Psoas muscle (tissue), 8 donors: ENCODE measurements around the gene NGFR. TPM values are rescaled to one million over a fixed set of nuclear protein-coding genes. Genes with fewer than 3 reads are reported as not detected.
A peak's percentile ranks its signal among the peaks of the same experiment; 100 is the strongest.

Source experiments
- ATAC-seq, 4 donors: fragments of 200-7000 bp; cut with Tn5 transposase; one replicate each; pipeline ENCODE4 v1.9.1; 2020; ENCODE audit warnings: moderate library complexity in 3 of 4, mild to moderate bottlenecking in 2 of 4
- DNase-seq, 2 donors: peaks; one replicate each; pipeline ENCODE4 v3.0.0-alpha.2; 2020
- H3K27ac ChIP-seq: fragments of 200-600 bp; one replicate; pipeline ENCODE4 v1.8.0; 2022
- H3K27me3 ChIP-seq, 3 donors: fragments of 200-600 bp in 1 of 3; one replicate each; pipeline versions ENCODE4 v1.6.1 to v1.8.0; 2013 to 2022; ENCODE audit warnings: low read length in 2 of 3, mild to moderate bottlenecking in 2 of 3, moderate library complexity in 1 of 3; ENCODE audit not compliant: insufficient read depth in 3 of 3
- H3K36me3 ChIP-seq, 2 donors: fragments of 200-600 bp in 1 of 2; one replicate each; pipeline versions ENCODE4 v1.6.1 to v1.8.0; 2013 to 2022; ENCODE audit warnings: low read depth in 1 of 2, mild to moderate bottlenecking in 1 of 2, moderate library complexity in 1 of 2; ENCODE audit not compliant: insufficient read depth in 1 of 2
- H3K4me1 ChIP-seq: fragments of 200-600 bp; one replicate; pipeline ENCODE4 v1.8.0; 2022
- H3K4me3 ChIP-seq: fragments of 200-600 bp; one replicate; pipeline ENCODE4 v1.8.0; 2022; ENCODE audit warnings: mild to moderate bottlenecking
- H3K9me3 ChIP-seq: fragments of 200-600 bp; one replicate; pipeline ENCODE4 v1.8.0; 2022
- CTCF ChIP-seq: fragments of 200-600 bp; IDR thresholded peaks from one replicate; pipeline ENCODE4 v1.8.0; 2022; ENCODE audit warnings: antibody characterized with exemption
- WGBS, 3 donors: extraction: QIAGEN DNeasy Blood & Tissue Kit; methylation state at CpG; one replicate each; pipeline versions ENCODE4 v1.1.6 to v1.1.7; 2013; 5-methylcytosine and 5-hydroxymethylcytosine counted together
- intact Hi-C, 2 donors: fragments of 100-400 bp; cut with DNase I; formaldehyde crosslinking; loops; one replicate each; pipeline versions ENCODE4 v1.11.0 to v1.14.2; 2022
- polyA plus RNA-seq, 3 donors: library from polyadenylated mRNA; stranded (reverse); fragments of 200-250 nt; gene quantifications; one replicate each; pipeline ENCODE4 v1.2.3, GENCODE V29; 2013
- total RNA-seq, 4 donors: library from RNA; stranded (reverse); fragmentation: NEBNext Ultra II Directional in 2 of 4; extraction: Animal tissue kit (Norgen Biotek cat#: 25700) in 2 of 4; gene quantifications; one replicate each; pipeline versions ENCODE4 v1.2.1 to v1.2.4, GENCODE V29; 2021 to 2023
- donor health status: healthy with polysubstance abuse.
- donor health status: DM: no; HTN: no; CAD: no; lungs with moderate emphysema.
- donor health status: Bipolar disorder and iron deficiency.
- donor health status: healthy.
- donor health status: DM: yes; HTN: yes; CAD: no.
- donor health status: DM: no; HTN: no; CAD: no.
- donor health status: DM: no; HTN: no; CAD: no.
- donor health status: DM: yes; HTN: yes; CAD: no.

Gene NGFR
- total and polyA plus RNA-seq, 7 donors: 0.74 to 13.5 (median 2.2) TPM

- 83 to 89% (median 88%) methylated on average over 12 of the region's 12 CpGs for WGBS, 3 donors
- no peak for DNase-seq
- no peak overlapping the region for H3K4me3 ChIP-seq
- peaks cover 0 to 2% (median 0%) of the 10 kb centered on the region in 3 donors for H3K27me3 ChIP-seq
- no peak for TF ChIP-seq CTCF
- H3K9me3 ChIP-seq: no peaks in the 10 kb centered on the region
- intact Hi-C loops: loop anchor here in 1 of 2 donors (10.0 kb wide), 1 partner anchor 237 kb away; no protein-coding TSS in a partner anchor
- ATAC-seq: no peak
- no peaks in the 10 kb centered on the region for H3K36me3 ChIP-seq
- no peaks in the 10 kb centered on the region for H3K4me1 ChIP-seq
- no peak overlapping the region for H3K27ac ChIP-seq
These were observed 56.4 kb downstream of the NGFR start for GRCh38 chr17:49551221-49552069.

- H3K36me3 ChIP-seq: no peaks in the 10 kb centered on the region
- H3K4me1 ChIP-seq: no peaks in the 10 kb centered on the region
- no peak overlapping the region for H3K27ac ChIP-seq
- intact Hi-C loops: loop anchor here in 1 of 2 donors (10.0 kb wide), 1 partner anchor 237 kb away; no protein-coding TSS in a partner anchor
- DNase-seq (no peak), ATAC-seq (peak in 2 of 4 donors; percentile 36 to 59)
- H3K9me3 ChIP-seq: no peaks in the 10 kb centered on the region
- WGBS, 3 donors: 51 to 65% (median 56%) methylated on average over 27 of the region's 27 CpGs
- H3K27me3 ChIP-seq: peaks cover 0 to 2% (median 0%) of the 10 kb centered on the region in 3 donors
- no peak for TF ChIP-seq CTCF
- H3K4me3 ChIP-seq: no peak overlapping the region
These were observed 57.1 kb downstream of the NGFR start for GRCh38 chr17:49552070-49552751.

GRCh38 chr17:49553676-49554335, 58.7 kb downstream of the NGFR start:
- Histone ChIP-seq H3K27me3 (peaks cover 0 to 2% (median 0%) of the 10 kb centered on the region in 3 donors), H3K27ac (no peak overlapping the region), H3K4me1 (no peaks in the 10 kb centered on the region), H3K9me3 (no peaks in the 10 kb centered on the region), H3K36me3 (no peaks in the 10 kb centered on the region), H3K4me3 (no peak overlapping the region)
- TF ChIP-seq CTCF: no peak
- peak in 1 of 2 donors; percentile 5 for DNase-seq
- ATAC-seq: no peak
- intact Hi-C loops: loop anchor here in 1 of 2 donors (2.0 to 10.0 kb wide), 2 partner anchors 57 to 239 kb away; no protein-coding TSS in a partner anchor
- WGBS, 3 donors: 89 to 93% (median 93%) methylated on average over 8 of the region's 8 CpGs

- WGBS, 3 donors: 60 to 65% (median 63%) methylated on average over 13 to 14 of the region's 14 CpGs
- no peak for ATAC-seq
- H3K27ac ChIP-seq: no peak overlapping the region
- intact Hi-C loops: loop anchor here (2.0 to 10.0 kb wide), 3 partner anchors 58 to 437 kb away; no protein-coding TSS in a partner anchor
- H3K27me3 ChIP-seq: no peaks in the 10 kb centered on the region
- no peaks in the 10 kb centered on the region for H3K4me1 ChIP-seq
- TF ChIP-seq CTCF: no peak
- DNase-seq: peak in 1 of 2 donors; percentile 47
- no peaks in the 10 kb centered on the region for H3K9me3 ChIP-seq
- H3K36me3 ChIP-seq: no peaks in the 10 kb centered on the region
- H3K4me3 ChIP-seq: no peak overlapping the region
These were observed 59.8 kb downstream of the NGFR start for GRCh38 chr17:49554694-49555494.
